Fibroblast of skin of right quadriceps (primary cell): ENCODE measurements around the gene NUMBL.

Source experiments
- DNase-seq: peaks from one replicate; pipeline ENCODE4 v3.0.0-alpha.2; 2013

The NUMBL gene

GRCh38 chr19:40716031-40716481 is 25.6 kb upstream of the NUMBL start:
- DNase-seq: no peak

DNA sequence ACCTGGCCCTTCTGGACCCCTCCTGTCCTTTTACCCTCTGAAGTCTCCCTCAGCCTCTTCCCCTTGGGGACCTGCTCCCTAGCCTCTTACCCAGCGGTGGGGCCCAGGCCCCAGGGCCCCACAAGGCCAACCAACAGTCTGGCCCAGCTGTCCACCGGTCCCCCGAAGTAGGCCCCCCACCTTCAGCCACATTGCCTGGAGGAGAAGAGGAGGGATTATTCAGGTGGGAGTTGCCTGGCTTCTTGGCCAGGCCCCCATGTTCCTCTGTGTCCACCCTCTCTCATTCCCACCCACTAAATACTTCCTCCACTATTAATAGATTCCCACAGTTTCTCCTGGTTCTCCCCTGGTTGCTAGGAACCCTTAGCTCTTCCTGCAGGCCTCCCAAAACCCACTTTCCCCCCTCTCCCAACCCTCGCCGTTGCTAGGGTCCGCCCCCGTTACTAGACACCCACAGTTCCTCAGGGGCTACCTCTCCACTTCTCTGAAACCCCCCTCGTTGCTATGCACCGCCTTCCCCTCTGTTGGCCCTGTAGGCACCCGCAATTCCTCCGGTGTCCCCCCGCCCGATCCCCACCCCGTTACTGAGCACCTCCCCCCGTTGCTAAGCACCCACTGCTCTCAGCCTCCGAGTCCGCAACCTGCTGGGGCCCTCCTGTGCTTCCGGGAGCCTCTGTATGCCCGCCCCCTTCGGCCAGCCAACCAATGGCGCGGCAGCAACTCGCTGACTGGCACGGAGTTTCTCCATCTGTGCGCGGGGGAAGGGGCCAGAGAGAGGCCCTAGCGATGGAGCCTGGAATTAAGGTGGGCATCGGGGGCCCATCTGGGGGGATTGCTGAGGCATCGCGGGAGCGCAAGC is 24.2 kb upstream of the NUMBL start:
- peak; percentile 93 for DNase-seq

DNA sequence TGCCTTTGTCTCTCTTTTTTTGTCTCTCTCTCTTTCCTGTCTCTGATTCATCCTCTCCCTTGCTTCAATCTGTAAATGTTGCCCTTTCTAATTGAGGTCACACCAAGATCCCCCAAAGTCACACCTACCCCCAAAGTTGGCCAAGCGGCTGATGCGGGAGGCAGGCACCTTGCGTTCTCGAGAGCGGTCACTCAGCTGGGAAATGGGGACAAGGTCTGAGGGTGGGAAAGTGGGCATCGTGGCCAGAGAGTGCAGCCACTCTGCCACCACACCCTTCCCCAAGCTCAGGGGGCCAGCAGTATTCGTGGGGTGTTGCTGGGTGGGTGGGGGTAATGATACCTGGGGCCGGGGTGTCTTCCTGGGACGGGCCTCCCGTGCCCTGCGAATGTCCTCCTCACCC is 23.5 kb upstream of the NUMBL start:
- DNase-seq: no peak

GRCh38 chr19:40709817-40710216 is 19.4 kb upstream of the NUMBL start:
- no peak for DNase-seq

DNA sequence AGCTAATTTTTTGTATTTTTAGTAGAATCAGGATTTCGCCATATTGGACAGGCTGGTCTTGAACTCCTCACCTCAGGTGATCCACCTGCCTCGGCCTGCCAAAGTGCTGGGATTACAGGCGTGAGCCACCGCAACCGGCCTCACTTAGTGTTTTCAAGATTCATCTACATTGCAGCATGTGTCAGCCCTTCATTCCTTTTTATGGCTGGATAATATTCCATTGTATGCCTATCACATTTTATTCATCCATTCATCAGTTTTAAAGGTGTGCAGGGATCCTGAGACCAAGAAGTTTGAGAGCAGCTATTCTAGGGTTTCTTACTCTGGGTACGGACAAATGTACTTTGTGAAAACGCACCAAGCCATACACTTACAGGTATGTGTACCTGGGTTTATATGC is 17.2 kb upstream of the NUMBL start:
- DNase-seq: no peak

DNA sequence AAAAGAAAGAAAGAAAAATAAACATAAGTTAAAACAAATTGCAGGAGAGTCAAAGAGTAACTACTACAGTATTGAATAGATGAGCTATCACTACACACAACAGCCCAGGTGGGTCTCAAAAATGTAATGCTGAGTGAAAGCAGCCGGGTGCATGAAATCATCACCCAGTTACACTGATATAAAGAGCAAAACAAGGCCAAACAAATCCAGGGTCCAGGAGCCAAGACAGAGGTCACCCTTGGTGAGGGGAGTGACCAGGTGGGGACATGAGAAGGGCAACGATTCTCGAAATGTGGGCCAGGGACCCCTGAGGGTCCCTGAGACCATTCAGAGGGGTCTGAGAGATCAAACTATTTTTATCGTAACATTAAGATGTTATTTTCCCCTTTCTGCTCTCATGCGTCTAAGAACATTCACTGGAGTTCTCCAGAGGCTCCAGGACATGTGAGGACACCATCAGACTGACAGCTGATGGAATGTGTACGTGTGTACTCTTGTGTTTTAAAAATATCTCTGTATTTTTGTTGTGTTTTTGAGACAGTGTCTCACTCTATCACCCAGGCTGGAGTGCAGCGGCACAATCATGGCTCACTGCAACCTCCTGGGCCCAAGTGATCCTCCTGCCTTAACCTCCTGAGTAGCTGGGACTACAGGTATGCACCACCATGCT is 15.6 kb upstream of the NUMBL start:
- DNase-seq: no peak

DNA sequence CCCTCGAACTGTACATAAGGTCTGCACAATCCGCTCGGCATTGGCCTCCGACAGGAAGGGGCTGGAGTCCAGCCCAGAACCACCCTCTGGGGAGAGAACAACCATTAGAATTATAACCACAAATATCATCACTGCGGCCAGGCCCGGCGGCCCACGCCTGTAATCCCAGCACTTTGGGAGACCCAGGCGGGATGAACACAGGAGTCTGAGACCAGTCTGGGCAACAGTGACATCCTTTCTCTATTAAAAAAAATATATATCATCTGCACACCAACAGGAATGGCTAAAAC is 14.9 kb upstream of the NUMBL start:
- DNase-seq: no peak

GRCh38 chr19:40704491-40705361 is 14.3 kb upstream of the NUMBL start:
- DNase-seq: no peak

DNA sequence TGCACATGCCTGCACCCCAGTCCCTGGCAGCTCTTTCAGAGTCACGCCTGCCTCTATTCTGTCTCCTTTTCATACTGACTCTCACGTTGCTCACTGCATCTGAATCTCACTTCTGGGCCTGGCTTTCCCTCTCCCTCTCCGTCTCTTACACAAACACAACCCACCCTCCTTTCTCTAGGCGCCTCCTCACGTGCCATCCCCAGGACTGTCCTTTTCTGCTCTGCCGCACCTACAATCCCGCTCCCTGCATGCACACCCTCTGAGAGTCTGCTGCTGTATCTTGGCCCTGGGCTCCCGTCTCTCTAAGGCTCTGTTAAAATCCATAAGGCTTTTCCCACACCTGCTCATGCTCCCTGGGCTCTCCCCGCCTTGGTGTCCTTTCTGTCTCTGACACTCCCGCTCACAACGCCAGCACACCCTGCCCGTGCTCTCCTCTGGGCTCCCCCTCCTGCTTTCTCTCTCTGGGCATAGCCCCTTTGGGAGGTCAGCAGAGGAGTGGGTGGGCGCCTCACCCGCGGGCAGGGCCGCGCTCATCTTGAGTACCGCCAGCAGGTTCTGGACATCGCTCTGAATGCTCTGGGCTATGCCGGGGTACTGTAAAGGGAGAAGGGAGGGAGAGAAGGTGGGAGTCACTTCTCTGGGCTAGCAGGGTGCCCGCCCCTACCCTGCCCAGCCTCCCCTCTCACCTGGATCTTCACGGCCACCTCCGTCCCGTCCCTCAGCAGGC is 12.7 kb upstream of the NUMBL start:
- no peak for DNase-seq

- peak; percentile 20 for DNase-seq
These were observed 12.0 kb upstream of the NUMBL start for GRCh38 chr19:40702337-40703012.

- DNase-seq: no peak
These were observed 11.3 kb upstream of the NUMBL start for GRCh38 chr19:40701758-40702157.

- no peak for DNase-seq
These were observed 9.6 kb upstream of the NUMBL start for GRCh38 chr19:40700083-40700482.

DNA sequence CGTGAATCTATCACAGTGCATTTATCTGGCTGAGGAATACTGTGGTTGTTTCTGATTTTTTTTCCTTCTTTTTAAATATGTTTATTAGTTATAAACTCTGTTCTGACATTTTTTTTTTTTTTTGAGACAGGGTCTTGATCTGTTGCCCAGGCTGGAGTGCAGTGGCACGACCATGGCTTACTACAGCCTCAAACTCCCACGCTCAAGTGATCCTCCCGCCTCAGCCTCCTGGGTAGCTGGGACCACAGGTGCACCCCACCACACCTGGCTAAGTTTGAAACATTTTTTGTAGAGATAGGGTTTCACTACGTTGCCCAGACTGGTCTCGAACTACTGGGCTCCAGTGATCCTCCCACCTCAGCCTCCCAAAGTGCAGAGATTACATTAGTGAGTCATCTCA is 6.6 kb upstream of the NUMBL start:
- DNase-seq: no peak

DNA sequence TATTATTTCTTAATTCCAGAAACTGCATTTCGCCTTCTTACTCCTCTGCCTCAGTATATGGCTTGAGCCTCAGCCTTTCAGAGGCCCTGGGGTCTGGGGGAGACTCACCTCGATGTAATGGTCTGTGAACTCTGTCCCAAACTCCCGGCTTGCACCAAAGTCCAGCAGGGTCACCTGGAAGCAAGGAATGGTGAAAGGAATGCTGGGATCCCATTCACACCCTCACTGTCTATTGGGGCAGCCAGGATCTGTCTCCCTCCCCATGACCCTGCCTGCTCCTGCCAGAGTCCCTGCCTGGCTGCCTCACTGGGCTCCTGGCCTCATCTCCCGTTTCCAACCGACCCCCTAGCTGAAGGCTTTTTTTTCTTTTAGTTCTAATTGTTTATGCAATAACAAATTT is 5.4 kb upstream of the NUMBL start:
- DNase-seq: no peak

DNA sequence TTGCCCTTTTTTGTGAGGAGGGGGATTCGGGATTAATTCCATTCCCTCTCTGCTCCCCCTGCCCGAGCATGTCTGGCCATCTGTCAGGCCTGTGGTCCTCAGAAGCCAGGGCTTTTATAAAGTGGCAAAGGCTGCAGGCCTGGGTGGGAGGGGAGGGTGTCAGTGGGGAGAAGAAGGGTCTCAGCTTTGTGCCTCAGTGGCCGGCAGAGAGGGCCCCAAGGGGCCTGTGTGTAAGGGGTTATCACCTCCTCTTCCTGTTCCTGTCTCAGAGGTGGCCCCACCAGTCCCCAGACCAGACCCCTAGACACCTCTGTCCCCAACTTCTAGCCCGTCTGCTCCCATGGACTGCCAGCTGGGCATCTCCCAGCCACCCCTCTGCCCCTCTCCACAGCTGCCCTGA is 3.4 kb upstream of the NUMBL start:
- no peak for DNase-seq

DNA sequence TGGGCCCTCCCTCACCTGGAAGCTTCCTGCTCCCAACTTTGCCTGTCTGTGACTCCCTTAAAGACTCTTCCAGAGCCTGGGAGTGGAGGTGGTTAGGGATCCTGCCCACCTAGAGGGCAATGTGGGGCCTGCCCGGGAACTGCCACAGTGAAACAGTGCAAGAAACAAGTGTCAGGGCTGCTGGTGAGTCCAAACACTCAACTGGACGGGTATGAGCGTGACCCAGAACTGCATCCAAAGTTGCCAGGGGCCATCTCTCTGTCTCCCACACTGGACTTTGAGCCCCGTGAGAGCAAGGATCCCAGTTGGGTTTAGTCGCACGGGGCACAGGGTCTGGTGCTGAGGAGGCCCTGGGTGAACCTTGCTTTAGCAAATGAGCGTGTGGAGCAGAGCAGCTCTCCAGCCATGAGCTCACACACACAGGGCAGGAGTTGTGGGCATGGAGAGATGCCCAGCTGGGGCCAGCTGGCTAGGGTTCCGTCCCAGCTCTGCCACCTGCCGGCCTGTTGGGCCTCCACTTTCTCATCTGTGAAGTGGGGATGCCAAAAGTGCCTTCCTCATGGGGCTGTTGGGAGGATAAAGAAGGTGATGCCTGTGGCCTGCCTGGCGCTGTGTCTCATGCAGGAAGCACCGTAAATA is 2.8 kb upstream of the NUMBL start:
- DNase-seq: no peak

DNA sequence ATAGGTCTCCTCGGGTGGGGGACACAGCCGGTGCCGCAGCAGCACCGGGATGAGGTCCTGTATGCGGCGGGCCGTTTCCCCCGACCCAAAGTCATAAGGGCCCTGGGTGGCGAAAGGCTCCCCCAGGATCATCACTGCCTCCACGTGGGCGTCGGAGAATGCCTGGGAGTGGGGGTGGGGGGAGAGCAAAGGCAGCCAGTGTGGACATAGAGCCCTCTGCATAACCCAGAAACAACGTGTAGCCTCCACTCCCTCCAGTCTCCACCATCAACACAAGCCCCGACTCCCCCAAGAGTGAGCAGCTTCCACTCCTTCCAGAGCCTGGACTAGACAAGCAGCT is 1.7 kb upstream of the NUMBL start:
- DNase-seq: no peak

- peak; percentile 14 for DNase-seq
These were observed 1.2 kb upstream of the NUMBL start for GRCh38 chr19:40691421-40692211.

- DNase-seq: peak; percentile 91
These were observed 406 bp upstream of the NUMBL start for GRCh38 chr19:40690693-40691420.

DNA sequence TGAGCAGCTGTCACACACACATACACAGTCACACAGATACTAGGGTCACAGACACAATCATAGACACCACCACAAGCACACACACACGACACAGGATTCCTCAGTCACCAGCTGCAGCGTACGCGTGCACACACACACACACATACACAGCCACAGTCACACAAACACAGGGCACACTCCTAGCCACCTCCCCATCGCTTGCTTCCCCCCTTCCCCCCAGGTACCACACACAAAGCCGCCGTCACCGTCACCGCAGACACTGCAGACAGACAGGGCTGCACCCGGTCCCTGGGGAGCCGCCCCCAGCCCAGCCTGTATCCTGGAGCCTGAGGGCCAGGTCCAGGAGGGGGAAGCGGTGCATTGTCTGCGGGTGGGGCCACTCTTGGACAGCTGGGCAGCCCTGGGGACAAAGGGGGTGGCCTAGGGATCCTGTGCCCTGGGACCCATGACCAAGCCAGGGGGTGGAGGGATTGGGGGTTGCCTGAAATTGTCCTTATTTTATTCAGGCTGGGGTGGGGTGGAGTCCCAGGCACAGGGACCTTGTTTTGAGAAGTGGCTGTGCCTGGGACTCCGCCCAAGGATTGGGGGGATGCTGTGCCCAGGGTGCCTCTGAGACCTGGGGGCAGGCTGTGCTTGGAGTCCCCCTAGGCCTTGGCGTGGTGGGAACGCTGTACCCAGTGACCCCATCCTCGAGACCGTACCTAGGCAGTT is 957 bp downstream of the NUMBL start:
- DNase-seq: peak; percentile 15
